SJSA1 (cell line): ENCODE results near the gene NUBP1. TPM values are rescaled to one million over a fixed set of nuclear protein-coding genes. Genes with fewer than 3 reads are reported as not detected.
"Not testable (repeated sequence)": the region's sequence is repeated elsewhere in the genome, so short reads cannot be mapped to it uniquely, and the experiment has no call there.

ENCODE experiments used
- DNase-seq, 2 experiments: peaks; one replicate each; pipeline ENCODE4 v3.0.0-alpha.2; 2015 to 2020; ENCODE audit warnings: low spot score in 2 of 2, low read depth in 1 of 2
- H3K27ac ChIP-seq: fragments of 250-450 bp; sonication (Bioruptor Pico); 2 replicates; pipeline ENCODE4 v1.5.1; 2020; ENCODE audit warnings: mild to moderate bottlenecking, moderate library complexity
- H3K27me3 ChIP-seq: fragments of 250-450 bp; sonication (Bioruptor Pico); replicated peaks from 2 replicates; pipeline ENCODE4 v1.5.1; 2020; ENCODE audit warnings: mild to moderate bottlenecking, moderate library complexity
- H3K36me3 ChIP-seq: fragments of 250-450 bp; sonication (Bioruptor Pico); 2 replicates; pipeline ENCODE4 v1.5.1; 2020; ENCODE audit warnings: mild to moderate bottlenecking
- H3K4me1 ChIP-seq: fragments of 250-450 bp; sonication (Bioruptor Pico); replicated peaks from 2 replicates; pipeline ENCODE4 v1.6.1; 2021; ENCODE audit warnings: mild to moderate bottlenecking
- H3K4me3 ChIP-seq: fragments of 250-450 bp; sonication (Bioruptor Pico); 2 replicates; pipeline ENCODE4 v1.5.1; 2020; ENCODE audit warnings: mild to moderate bottlenecking
- H3K9me3 ChIP-seq: fragments of 250-450 bp; sonication (Bioruptor Pico); replicated peaks from 2 replicates; pipeline ENCODE4 v1.5.1; 2020; ENCODE audit warnings: mild to moderate bottlenecking
- total RNA-seq: library from RNA; depleted of rRNA; stranded (reverse); fragments of >200 nt; shearing (Covaris generic); gene quantifications from 2 replicates; pipeline ENCODE4 v1.2.3, GENCODE V29; 2014

The NUBP1 gene
- total RNA-seq, 1 experiment from 2014 or later, result 42.8 TPM

DNA sequence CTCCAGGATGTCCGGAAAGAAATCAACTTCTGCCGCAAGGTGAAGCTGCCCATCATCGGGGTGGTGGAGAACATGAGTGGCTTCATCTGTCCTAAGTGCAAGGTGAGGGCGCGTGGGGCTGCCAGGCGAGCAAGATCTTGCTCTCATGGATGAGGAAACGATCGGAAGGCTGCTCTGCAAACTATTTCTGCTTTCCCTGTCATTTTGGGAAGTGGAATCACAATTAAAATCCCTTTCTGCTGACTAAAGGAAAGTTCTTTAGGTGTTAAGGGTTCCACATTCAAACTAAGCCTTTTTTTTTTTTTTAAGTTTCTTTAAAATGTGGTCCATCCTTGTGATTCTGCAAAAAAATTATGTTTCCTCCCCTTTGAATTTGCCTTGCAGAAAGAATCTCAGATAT lies 17.7 kb downstream of the NUBP1 start:
- H3K36me3 ChIP-seq, result peaks cover 62% of the 10 kb centered on the region
- no peaks in the 10 kb centered on the region for H3K4me1 ChIP-seq
- no peaks in the 10 kb centered on the region for H3K27me3 ChIP-seq
- no peak overlapping the region for H3K4me3 ChIP-seq
- no peak for DNase-seq
- no peaks in the 10 kb centered on the region for H3K9me3 ChIP-seq
- no peak overlapping the region for H3K27ac ChIP-seq

DNA sequence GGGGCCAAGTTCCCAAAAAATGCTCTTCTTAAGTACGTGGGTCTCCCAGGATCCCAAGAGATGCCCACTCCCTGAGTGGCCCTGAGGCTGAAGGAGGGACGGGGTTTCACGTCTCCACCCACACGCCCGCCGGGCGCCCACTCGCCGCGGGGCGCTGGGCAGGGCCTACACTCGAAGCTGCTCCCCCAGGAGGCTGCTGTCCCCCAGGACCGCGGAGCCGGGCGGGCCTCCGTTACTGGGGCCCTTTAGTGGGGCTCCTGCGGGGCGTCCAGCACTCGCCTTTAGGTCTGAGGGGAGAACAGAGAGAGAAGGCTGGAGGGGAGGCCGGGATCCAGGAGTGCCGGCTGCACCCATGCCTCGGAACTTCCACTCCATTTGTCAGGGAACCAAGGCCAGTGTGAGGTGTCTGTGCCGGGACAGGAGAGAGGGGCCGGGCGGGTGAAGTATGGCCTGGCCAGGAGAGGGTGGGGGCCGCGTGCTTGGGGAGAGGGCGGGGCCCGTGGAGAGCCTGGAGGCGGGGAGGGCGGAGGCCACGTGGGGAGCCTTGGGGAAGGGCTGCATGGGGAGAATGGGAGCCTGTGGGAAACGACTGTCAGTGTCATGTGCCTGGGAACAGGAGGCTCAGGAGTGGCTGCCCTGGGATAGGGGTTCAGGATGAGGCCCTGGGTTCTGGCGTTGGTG lies 18.8 kb downstream of the NUBP1 start:
- no peak for DNase-seq
- Histone ChIP-seq H3K27me3 (no peaks in the 10 kb centered on the region), H3K4me1 (no peaks in the 10 kb centered on the region), H3K9me3 (no peaks in the 10 kb centered on the region), H3K4me3 (no peak overlapping the region), H3K27ac (no peak overlapping the region), H3K36me3 (peaks cover 60% of the 10 kb centered on the region)

DNA sequence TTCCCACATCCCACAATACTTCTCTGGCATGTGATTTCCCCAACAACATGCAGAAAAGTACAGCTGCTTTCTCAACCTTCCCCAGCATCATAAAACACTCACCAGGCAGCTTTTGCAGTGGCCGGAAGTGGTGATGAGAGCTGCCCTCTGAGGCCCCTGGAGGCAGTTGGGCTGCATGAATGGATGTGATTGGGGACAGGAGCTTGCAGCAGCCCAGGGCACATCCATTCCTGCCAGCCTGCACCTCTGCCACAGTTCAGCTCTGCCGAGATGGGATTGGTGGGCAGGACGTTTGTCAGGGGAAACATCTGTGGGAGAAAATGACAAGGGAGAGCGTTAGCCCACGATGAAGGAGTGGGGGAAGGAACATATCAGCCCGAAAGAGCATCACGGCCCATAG lies 19.8 kb downstream of the NUBP1 start:
- no peaks in the 10 kb centered on the region for H3K9me3 ChIP-seq
- H3K27me3 ChIP-seq, result no peaks in the 10 kb centered on the region
- DNase-seq, result no peak
- no peaks in the 10 kb centered on the region for H3K4me1 ChIP-seq
- no peak overlapping the region for H3K4me3 ChIP-seq
- no peak overlapping the region for H3K27ac ChIP-seq
- peaks cover 52% of the 10 kb centered on the region for H3K36me3 ChIP-seq

DNA sequence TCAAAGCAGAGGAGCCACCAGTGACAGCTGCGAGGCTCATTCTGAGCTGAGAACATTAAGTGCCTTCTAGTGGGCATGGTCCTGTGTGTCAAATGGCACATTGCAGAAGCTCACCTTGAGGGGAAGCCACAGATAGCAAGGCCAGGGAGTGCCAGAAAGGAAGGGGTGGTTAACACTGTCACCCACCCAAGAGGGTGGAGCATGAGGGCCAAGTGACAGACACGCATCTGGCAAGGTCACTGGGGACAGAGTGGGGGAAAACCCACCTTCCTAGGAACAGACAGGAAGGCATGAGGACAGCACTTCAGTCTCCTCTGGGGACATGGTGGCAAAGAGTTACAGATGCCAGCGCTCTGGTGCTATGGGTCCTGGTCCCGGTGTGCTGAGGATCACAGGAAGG lies 22.1 kb downstream of the NUBP1 start:
- no peak overlapping the region for H3K4me3 ChIP-seq
- no peak overlapping the region for H3K27ac ChIP-seq
- DNase-seq, result no peak
- no peaks in the 10 kb centered on the region for H3K4me1 ChIP-seq
- H3K9me3 ChIP-seq, result no peaks in the 10 kb centered on the region
- peaks cover 31% of the 10 kb centered on the region for H3K36me3 ChIP-seq
- H3K27me3 ChIP-seq, result no peaks in the 10 kb centered on the region

DNA sequence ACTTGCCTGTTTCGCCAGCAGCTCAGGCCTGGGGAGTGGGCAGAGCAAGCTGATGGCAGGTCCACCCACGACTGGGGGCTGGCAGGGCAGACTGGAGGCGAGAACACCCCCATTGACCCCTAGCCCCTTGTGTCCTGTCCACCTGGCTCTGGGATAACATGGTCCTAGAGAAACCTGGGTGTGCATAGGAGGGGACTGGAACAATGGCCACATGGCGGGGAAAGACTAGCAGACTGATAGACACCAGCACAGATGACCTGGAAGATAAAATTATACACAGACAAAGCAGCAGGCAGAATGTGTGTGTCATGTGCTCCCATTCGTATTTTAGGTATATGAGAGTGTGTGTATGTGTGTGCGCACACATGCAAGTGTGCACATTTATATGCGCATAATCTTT lies 23.5 kb downstream of the NUBP1 start:
- Histone ChIP-seq H3K4me3 (no peak overlapping the region), H3K9me3 (no peaks in the 10 kb centered on the region), H3K27me3 (no peaks in the 10 kb centered on the region), H3K36me3 (peaks cover 18% of the 10 kb centered on the region), H3K27ac (no peak overlapping the region), H3K4me1 (no peaks in the 10 kb centered on the region)
- no peak for DNase-seq

DNA sequence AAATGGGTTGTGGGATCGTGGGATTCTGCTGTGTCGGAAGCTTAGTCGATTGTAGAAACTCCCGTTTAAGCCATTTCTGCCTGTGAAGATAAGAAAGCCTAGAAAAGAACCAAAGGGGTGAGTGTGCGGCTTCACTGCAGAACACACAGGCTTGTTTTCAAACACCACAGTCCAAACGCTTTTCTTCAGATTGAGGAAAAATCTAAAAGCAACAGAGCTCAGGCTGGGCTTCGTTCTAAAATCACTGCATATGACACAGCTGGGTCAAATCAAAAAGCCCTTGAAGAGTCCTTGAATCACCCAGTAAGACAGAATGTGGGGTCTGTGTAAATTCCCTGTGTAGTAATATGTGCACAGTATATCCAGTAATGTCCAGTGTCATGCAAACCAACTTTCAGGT lies 25.7 kb downstream of the NUBP1 start:
- no peaks in the 10 kb centered on the region for H3K4me1 ChIP-seq
- H3K4me3 ChIP-seq, result no peak overlapping the region
- no peak for DNase-seq
- H3K27me3 ChIP-seq, result no peaks in the 10 kb centered on the region
- no peak overlapping the region for H3K27ac ChIP-seq
- peaks cover 11% of the 10 kb centered on the region; the same call in 1 of the 2 replicates for H3K36me3 ChIP-seq
- no peaks in the 10 kb centered on the region for H3K9me3 ChIP-seq

DNA sequence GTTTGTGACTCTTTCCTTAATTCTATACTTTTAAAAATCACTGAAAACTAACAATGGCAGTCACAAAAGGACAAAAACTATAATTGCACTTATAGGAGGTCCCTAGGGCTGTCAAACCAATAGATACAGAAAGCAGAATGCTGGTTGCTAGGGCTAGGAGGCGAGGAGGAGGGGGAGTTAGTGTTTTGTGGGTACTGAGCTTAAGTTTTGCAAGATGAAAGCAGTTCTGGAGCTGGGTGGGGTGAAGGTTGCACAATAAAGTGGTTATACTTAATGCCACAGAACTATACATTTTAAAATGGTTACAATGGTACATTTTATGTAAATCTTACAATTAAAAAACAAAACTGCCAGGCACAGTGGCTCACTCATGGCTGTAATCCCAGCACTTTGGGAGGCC lies 27.3 kb downstream of the NUBP1 start:
- no peak for DNase-seq
- H3K27ac ChIP-seq, result no peak overlapping the region
- H3K9me3 ChIP-seq, result no peaks in the 10 kb centered on the region
- 0 out of 2 replicates have a peak, but pooled peaks cover 6% of the 10 kb centered on the region for H3K36me3 ChIP-seq
- no peaks in the 10 kb centered on the region for H3K27me3 ChIP-seq
- H3K4me1 ChIP-seq, result no peaks in the 10 kb centered on the region
- H3K4me3 ChIP-seq, result no peak overlapping the region

DNA sequence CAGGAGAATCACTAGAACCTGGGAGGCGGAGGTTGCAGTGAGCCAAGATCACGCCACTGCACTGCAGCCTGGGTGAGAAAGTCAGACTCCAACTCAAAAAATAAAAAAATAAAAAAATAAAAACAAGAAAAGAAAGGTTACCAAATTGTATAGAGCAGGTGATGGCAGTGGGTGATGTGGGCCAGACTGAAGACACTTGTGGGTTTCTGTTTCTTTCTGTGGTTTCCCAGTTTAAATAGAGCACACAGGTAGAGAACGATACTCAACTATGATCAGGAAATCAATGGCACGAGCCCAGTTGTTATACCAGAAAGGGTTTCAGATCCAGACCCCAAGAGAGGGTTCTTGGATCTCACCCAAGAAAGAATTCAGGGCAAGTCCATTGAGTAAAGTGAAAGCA lies 32.6 kb downstream of the NUBP1 start:
- no peaks in the 10 kb centered on the region for H3K4me1 ChIP-seq

DNA sequence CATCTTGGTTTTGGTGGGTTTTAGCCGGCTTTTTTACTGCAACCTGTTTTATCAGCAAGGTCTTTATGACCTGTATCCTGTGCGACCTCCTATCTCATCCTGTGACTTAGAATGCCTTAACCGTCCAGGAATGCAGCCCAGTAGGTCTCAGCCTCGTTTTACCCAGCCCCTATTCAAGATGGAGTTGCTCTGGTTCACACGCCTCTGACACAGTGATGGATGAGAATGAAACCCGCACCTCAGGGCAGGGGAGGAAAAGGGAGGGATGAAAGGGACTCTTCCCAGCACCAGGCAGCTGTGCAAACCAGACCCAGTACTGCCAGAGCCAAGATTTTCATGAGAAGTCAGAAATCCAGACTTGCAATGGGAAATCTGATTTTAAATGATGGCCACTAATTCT lies 33.3 kb downstream of the NUBP1 start:
- H3K4me3 ChIP-seq, H3K27me3 ChIP-seq, H3K27ac ChIP-seq, H3K9me3 ChIP-seq, DNase-seq, H3K4me1 ChIP-seq, H3K36me3 ChIP-seq: not testable (repeated sequence)

More for the DNA sequence above, 32.6 kb downstream of the NUBP1 start:
- H3K27ac ChIP-seq, result no peak overlapping the region
- H3K4me3 ChIP-seq, result no peak overlapping the region
- DNase-seq, result no peak
- no peaks in the 10 kb centered on the region for H3K27me3 ChIP-seq
- no peaks in the 10 kb centered on the region for H3K36me3 ChIP-seq
- H3K9me3 ChIP-seq, result no peaks in the 10 kb centered on the region

DNA sequence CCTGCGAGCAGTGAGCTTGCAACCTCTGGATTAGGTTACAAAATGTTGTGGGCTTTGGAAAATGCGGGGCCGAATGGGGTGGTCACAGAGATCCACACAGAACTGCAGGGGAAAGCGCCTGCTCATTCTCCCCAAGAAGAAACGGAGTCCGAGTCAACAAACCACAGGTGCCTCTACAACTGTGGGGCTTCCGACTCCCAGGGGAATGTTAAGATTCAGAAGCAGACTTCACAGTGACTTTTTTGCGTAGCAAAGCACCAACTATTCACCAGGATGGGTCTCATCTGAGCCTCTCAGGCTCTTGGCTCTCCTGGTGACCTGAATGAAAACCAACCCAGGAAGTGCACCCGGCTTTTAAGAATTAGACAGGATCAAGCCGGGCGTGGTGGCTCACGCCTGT lies 33.7 kb downstream of the NUBP1 start:
- Histone ChIP-seq H3K36me3 (no peaks in the 10 kb centered on the region), H3K9me3 (no peaks in the 10 kb centered on the region)
- DNase-seq, result no peak

DNA sequence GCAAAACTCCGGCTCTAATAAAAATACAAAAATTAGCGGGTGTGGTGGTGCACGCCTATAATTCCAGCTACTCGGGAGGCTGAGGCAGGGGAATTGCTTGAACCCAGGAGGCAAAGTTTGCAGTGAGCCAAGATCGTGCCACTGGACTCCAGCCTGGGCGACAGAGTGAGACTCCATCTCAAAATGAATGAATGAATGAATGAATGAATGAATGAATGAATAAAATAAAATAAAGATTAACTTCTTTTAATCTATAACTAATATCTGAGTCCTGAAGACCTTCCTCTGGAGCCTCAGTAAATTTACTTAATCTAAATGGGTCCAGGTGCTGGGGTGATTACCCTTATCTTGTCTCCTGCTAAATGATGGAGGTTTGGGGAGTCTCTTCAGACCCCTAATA lies 36.3 kb downstream of the NUBP1 start:
- not testable (repeated sequence) for H3K4me1 ChIP-seq, H3K4me3 ChIP-seq, H3K9me3 ChIP-seq, DNase-seq, H3K27me3 ChIP-seq, H3K36me3 ChIP-seq, H3K27ac ChIP-seq

More for the DNA sequence above, 33.7 kb downstream of the NUBP1 start:
- Histone ChIP-seq H3K27me3 (no peaks in the 10 kb centered on the region), H3K4me1 (no peaks in the 10 kb centered on the region), H3K27ac (no peak overlapping the region), H3K4me3 (no peak overlapping the region)

DNA sequence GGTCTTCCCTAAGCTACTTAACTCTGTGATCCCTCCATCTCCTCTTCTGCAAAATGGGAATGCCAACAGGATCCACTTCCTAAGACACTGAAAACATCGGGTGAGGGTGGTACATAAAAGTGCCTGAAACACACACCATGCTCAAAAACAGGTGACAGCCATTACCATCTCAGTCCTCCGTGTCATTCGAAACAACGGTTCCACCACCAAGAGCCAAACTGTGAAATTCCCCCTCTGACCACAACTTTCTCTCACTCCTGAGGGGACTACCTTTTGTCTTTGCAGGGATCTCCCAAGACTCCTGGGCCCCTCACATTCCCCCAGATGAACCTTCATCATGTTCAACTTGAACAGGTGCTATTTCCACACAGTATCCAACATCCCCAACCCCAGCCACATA lies 37.0 kb downstream of the NUBP1 start:
- Histone ChIP-seq H3K27me3 (no peaks in the 10 kb centered on the region), H3K9me3 (no peaks in the 10 kb centered on the region), H3K27ac (no peak overlapping the region), H3K4me1 (no peaks in the 10 kb centered on the region), H3K4me3 (no peak overlapping the region), H3K36me3 (no peaks in the 10 kb centered on the region)
- DNase-seq, result no peak

DNA sequence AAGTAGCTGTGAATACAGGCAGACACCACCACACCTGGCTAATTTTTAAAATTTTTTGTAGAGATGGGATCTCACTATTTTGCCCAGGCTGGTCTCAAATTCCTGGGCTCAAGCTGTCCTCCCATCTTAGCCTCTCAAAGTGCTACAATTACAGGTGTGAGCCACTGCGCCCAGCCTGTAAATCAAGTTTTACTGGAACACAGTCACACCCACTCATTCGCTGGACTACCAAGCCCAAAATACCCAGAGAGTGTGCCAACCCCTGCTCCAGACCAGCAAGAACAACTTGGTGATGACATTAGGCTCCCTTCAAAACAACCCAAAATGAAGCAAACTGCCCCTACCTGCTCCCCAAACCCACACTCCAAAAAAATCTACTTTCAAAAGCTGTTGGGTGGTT lies 39.0 kb downstream of the NUBP1 start:
- H3K4me1 ChIP-seq, result no peaks in the 10 kb centered on the region
- DNase-seq, result no peak
- H3K9me3 ChIP-seq, result no peaks in the 10 kb centered on the region
- no peak overlapping the region for H3K4me3 ChIP-seq
- no peaks in the 10 kb centered on the region for H3K36me3 ChIP-seq
- no peaks in the 10 kb centered on the region for H3K27me3 ChIP-seq
- no peak overlapping the region for H3K27ac ChIP-seq

DNA sequence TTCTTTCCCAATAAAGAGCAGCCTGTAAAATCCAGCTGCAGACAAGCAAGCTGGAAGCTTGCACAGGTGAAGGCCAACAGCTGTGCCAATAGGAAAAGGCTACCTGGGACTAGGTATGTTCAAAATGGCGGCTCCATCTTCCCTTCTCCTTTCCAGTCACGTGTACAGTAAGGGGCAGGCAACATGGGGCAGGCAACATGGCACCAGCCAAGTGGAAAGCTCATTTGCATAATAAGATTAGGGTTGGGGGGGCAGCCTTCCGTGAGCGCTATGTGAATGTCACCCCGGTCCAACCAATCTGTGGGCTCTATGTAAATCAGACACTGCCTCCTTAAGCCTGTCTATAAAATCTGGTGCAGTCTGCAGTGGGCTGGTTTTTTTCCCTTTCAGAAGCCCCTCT lies 43.7 kb downstream of the NUBP1 start:
- no peaks in the 10 kb centered on the region for H3K36me3 ChIP-seq
- DNase-seq, result no peak

DNA sequence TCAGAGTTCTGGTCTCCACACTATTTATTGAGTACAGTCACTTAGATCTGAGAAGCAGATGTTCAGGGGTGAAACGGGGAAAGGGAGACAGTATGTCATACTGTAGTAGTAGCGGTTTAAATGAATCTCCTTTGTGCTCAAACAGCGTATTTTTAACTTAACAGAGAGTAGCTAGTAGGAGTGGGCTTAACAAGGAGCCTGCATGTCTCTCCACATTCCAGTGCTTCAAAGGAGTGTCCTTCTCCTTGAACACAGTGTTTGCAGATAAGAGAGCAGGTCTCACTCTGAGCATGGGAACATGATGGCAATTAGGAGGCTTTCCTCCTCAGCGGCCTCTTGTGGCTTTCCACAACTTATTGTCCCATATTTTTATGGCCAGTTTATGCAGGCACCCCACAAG lies 45.0 kb downstream of the NUBP1 start:
- not testable (repeated sequence) for H3K4me1 ChIP-seq, H3K4me3 ChIP-seq, H3K27ac ChIP-seq, H3K27me3 ChIP-seq, H3K36me3 ChIP-seq, H3K9me3 ChIP-seq, DNase-seq

More for the DNA sequence above, 43.7 kb downstream of the NUBP1 start:
- no peaks in the 10 kb centered on the region for H3K27me3 ChIP-seq
- no peak overlapping the region for H3K27ac ChIP-seq
- no peaks in the 10 kb centered on the region for H3K4me1 ChIP-seq
- no peak overlapping the region for H3K4me3 ChIP-seq
- H3K9me3 ChIP-seq, result no peaks in the 10 kb centered on the region
